ENCODE measurements around the gene COL6A6.

Gene COL6A6

GRCh38 chr3:130517602-130518001, 625 bp downstream of the COL6A6 start:
- no peak overlapping the region for H3K27ac ChIP-seq
- TF ChIP-seq ZFX (IDR thresholded peaks at IDR 0.05; ENCODE audit: borderline replicate concordance) (no peak), CTCF (IDR thresholded peaks at IDR 0.05) (no peak)

DNA sequence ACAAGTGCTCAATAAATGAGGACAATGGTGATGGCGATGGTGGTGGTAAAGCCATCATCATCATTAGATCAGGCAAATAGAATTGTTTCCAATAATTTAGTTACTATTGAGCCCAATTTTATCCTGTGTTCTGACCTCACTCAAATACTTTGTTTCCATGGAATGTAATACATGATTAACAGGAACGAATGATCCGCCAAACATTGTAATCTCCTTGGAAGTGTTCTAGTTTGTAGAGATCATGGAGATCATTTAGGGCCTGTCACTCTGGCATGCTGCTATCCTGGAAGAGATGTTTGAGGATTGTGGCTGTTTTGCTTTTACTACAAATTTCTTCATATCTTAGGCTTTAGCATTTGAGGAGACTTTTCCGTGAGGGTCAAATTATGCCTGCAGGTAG, 2.8 kb downstream of the COL6A6 start:
- no peak for TF ChIP-seq CTCF (IDR thresholded peaks at IDR 0.05)
- TF ChIP-seq ZFX (IDR thresholded peaks at IDR 0.05; ENCODE audit: borderline replicate concordance) = no peak
- no peak overlapping the region for H3K27ac ChIP-seq

DNA sequence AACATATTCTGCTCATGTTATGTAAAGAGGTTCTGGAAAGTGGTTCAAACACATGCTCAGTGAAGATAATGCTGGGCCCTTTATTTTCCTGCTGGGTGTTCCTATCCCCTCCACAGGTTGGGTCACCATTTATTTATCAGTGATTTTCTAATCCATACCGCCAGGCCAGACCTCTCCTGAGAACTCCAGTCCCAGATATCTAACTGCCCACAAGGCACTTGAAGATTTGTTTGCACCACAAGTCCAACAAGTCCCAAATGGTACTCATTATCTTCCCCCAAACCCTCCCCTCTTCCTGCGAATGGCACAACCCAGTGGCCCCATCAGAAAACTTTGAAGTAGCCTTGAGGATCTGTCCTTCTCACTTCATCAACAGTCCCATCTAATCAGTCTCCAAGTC, 5.4 kb downstream of the COL6A6 start:
- H3K27ac ChIP-seq = no peak overlapping the region

GRCh38 chr3:130527426-130527825, 10.4 kb downstream of the COL6A6 start:
- TF ChIP-seq CTCF (IDR thresholded peaks at IDR 0.05) = no peak
- no peak for TF ChIP-seq ZFX (IDR thresholded peaks at IDR 0.05; ENCODE audit: borderline replicate concordance)
- no peak overlapping the region for H3K27ac ChIP-seq

More for the DNA sequence above, 5.4 kb downstream of the COL6A6 start:
- TF ChIP-seq ZFX (IDR thresholded peaks at IDR 0.05; ENCODE audit: borderline replicate concordance) (no peak), CTCF (IDR thresholded peaks at IDR 0.05) (no peak)

DNA sequence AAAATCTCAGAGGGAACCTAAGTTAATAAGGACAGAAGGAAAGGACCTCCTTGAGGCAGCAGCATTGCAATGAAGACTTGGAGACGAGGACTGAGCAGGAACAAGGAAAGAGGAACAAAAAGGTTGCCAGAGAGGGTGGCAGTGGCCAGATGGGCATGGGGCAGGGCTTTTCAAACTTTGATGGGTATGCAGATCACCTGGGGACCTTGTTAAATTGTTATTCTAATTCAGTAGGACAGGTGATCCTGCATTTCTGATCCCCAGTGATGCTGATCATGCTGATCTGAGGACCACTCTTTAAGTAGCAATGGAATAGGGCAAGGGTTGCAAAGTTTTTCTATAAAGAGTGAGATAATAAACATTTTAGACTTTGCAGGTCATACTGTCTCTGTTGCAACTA, 11.1 kb downstream of the COL6A6 start:
- no peak overlapping the region for H3K27ac ChIP-seq
- TF ChIP-seq CTCF (IDR thresholded peaks at IDR 0.05) = no peak
- no peak for TF ChIP-seq ZFX (IDR thresholded peaks at IDR 0.05; ENCODE audit: borderline replicate concordance)

DNA sequence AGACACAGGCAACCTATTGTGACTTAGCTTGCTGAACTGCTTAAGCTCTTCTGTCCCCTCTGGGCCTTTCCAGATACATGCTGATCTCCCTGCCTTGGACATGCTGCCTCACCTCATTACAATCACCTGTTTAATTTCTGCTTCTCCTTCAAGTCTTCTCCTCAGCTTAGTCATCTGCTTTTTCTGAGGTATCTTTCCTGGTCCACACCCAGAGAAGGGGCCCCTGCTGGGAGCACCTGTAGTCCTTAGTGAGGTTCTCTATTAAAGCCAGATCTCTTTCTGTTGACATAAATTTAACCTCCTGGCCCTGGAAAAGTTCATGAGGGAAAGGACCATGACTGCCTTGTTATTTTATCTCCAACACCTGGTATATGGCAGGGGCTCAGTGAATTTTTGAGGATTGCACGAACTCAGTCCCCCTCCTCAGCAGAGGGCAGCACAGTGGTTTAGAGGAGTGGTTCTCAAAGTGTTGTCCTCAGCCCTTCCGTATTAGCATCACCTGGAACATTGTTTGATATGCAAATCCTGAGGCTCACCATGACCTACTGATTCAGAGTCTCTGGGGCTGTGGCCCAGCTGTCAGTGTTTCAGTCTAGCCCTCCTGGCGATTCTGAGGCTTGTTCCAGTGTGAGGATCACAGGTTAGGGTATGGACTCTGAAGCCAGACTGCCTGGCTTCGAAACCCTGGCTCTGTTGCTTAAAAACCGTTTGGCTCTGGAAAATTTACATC, 12.7 kb downstream of the COL6A6 start:
- no peak for TF ChIP-seq ZFX (IDR thresholded peaks at IDR 0.05; ENCODE audit: borderline replicate concordance)
- no peak for TF ChIP-seq CTCF (IDR thresholded peaks at IDR 0.05)
- no peak overlapping the region for H3K27ac ChIP-seq

DNA sequence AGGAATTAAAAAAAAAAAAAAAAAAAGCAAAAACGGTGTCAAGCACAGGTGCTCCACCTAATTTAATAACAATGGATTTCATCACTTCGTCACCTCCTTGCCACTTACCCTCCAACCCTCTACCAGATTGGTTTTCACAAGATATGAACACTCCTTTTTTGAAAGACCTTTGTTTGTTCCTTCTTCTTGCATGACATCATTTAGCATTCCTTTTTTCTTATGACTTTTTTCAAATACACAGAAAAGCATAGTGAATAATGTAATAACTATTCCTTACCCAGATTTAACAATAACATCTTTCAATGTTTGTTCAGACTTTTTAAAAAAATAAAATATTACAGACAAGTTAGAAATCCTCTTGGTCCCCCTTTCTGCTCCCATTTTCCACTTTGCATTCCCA, 16.3 kb downstream of the COL6A6 start:
- TF ChIP-seq ZFX (IDR thresholded peaks at IDR 0.05; ENCODE audit: borderline replicate concordance) (no peak), CTCF (IDR thresholded peaks at IDR 0.05) (no peak)

More for the DNA sequence above, 16.3 kb downstream of the COL6A6 start:
- no peak overlapping the region for H3K27ac ChIP-seq

All from 22Rv1 (cell line).